Glutamatergic neuron (in vitro differentiated cells): Measurements from ENCODE around the gene PAAF1. TPM values are rescaled to one million over a fixed set of nuclear protein-coding genes. Genes with fewer than 3 reads are reported as not detected.

ENCODE experiments used
- DNase-seq: peaks from one replicate; pipeline ENCODE4 v3.0.0; 2022
- H3K27ac Mint-ChIP-seq: one replicate; pipeline ENCODE4 v1.8.0; 2020; ENCODE audit warnings: mild to moderate bottlenecking, mixed read lengths, inconsistent platforms; ENCODE audit not compliant: unreplicated experiment
- H3K27me3 Mint-ChIP-seq: one replicate; pipeline ENCODE4 v1.8.0; 2020; ENCODE audit warnings: mild to moderate bottlenecking, moderate library complexity, mixed read lengths, inconsistent platforms; ENCODE audit not compliant: unreplicated experiment
- H3K36me3 Mint-ChIP-seq: one replicate; pipeline ENCODE4 v1.8.0; 2020; ENCODE audit warnings: mild to moderate bottlenecking, mixed read lengths, inconsistent platforms; ENCODE audit not compliant: unreplicated experiment
- H3K4me1 Mint-ChIP-seq: one replicate; pipeline ENCODE4 v1.8.0; 2020; ENCODE audit warnings: mild to moderate bottlenecking, low read depth, mixed read lengths, inconsistent platforms; ENCODE audit not compliant: unreplicated experiment
- H3K4me3 Mint-ChIP-seq: one replicate; pipeline ENCODE4 v1.8.0; 2020; ENCODE audit warnings: mild to moderate bottlenecking, mixed read lengths, inconsistent platforms; ENCODE audit not compliant: unreplicated experiment
- H3K9me3 Mint-ChIP-seq: one replicate; pipeline ENCODE4 v1.8.0; 2020; ENCODE audit warnings: mild to moderate bottlenecking, moderate library complexity, mixed read lengths, inconsistent platforms; ENCODE audit not compliant: unreplicated experiment
- CTCF ChIP-seq: fragments of 200-600 bp; sonication (generic); IDR thresholded peaks from one replicate; pipeline ENCODE4 v1.5.0; 2021; ENCODE audit not compliant: partially characterized antibody, unreplicated experiment
- total RNA-seq: library from RNA; stranded (reverse); fragmentation: NEBNext Ultra II Directional; extraction: Animal tissue kit (Norgen Biotek cat#: 25700); gene quantifications from one replicate; pipeline ENCODE4 v1.2.1, GENCODE V29; 2021; ENCODE audit not compliant: unreplicated experiment

Gene PAAF1
- total RNA-seq, 1 donor from 2014 or later, result 24.6 TPM

- Mint-ChIP-seq H3K4me3 (no peak overlapping the region), H3K27ac (no peak overlapping the region), H3K9me3 (no peaks in the 10 kb centered on the region), H3K27me3 (peaks cover 2% of the 10 kb centered on the region), H3K4me1 (peaks cover 3% of the 10 kb centered on the region), H3K36me3 (peaks cover 12% of the 10 kb centered on the region)
- TF ChIP-seq CTCF, result no peak
- no peak for DNase-seq
These were observed 96.0 kb downstream of the PAAF1 start for GRCh38 chr11:73972620-73973449.

- TF ChIP-seq CTCF, result no peak
- H3K4me3 Mint-ChIP-seq, result no peak overlapping the region
- H3K27me3 Mint-ChIP-seq, result peaks cover 2% of the 10 kb centered on the region
- no peak for DNase-seq
- H3K4me1 Mint-ChIP-seq, result peaks cover 7% of the 10 kb centered on the region
- no peaks in the 10 kb centered on the region for H3K9me3 Mint-ChIP-seq
- no peak overlapping the region for H3K27ac Mint-ChIP-seq
- H3K36me3 Mint-ChIP-seq, result peaks cover 7% of the 10 kb centered on the region
These were observed 98.0 kb downstream of the PAAF1 start for GRCh38 chr11:73974604-73975478.

GRCh38 chr11:73975479-73975757 lies 98.6 kb downstream of the PAAF1 start:
- DNase-seq, result no peak
- Mint-ChIP-seq H3K9me3 (no peaks in the 10 kb centered on the region), H3K27ac (no peak overlapping the region), H3K4me3 (no peak overlapping the region), H3K4me1 (peaks cover 13% of the 10 kb centered on the region), H3K36me3 (peaks cover 7% of the 10 kb centered on the region), H3K27me3 (peaks cover 2% of the 10 kb centered on the region)
- TF ChIP-seq CTCF, result no peak

GRCh38 chr11:73976451-73977151 lies 99.8 kb downstream of the PAAF1 start:
- Mint-ChIP-seq H3K4me1 (peaks cover 18% of the 10 kb centered on the region), H3K9me3 (no peaks in the 10 kb centered on the region), H3K27me3 (peaks cover 2% of the 10 kb centered on the region), H3K36me3 (peaks cover 7% of the 10 kb centered on the region), H3K27ac (no peak overlapping the region), H3K4me3 (no peak overlapping the region)
- no peak for DNase-seq
- TF ChIP-seq CTCF, result no peak
